Hepatocyte (in vitro differentiated cells): ENCODE measurements around the gene PRSS48. TPM values are rescaled to one million over a fixed set of nuclear protein-coding genes. Genes with fewer than 3 reads are reported as not detected.
"Not testable (repeated sequence)": the region's sequence is repeated elsewhere in the genome, so short reads cannot be mapped to it uniquely, and the experiment has no call there.

Experiments used
- DNase-seq: peaks from one replicate; pipeline ENCODE4 v3.0.0-alpha.2; 2016; ENCODE audit warnings: low spot score
- H2AFZ ChIP-seq: fragments of 200-600 bp; sonication (generic); 2 replicates; pipeline ENCODE4 v1.6.0; 2016; ENCODE audit warnings: antibody characterized with exemption, mild to moderate bottlenecking
- H3K27ac ChIP-seq: fragments of 200-600 bp; sonication (generic); 2 replicates; pipeline ENCODE4 v1.5.1; 2016; ENCODE audit warnings: mild to moderate bottlenecking
- H3K27me3 ChIP-seq: fragments of 200-600 bp; sonication (generic); 2 replicates; pipeline ENCODE4 v1.6.1; 2016
- H3K36me3 ChIP-seq: fragments of 200-600 bp; sonication (generic); replicated peaks from 2 replicates; pipeline ENCODE4 v1.5.1; 2016; ENCODE audit warnings: low read depth; ENCODE audit not compliant: insufficient read depth
- H3K4me1 ChIP-seq: fragments of 200-600 bp; sonication (generic); 2 replicates; pipeline ENCODE4 v1.5.1; 2016; ENCODE audit warnings: mild to moderate bottlenecking, moderate library complexity; ENCODE audit not compliant: insufficient read depth
- H3K4me2 ChIP-seq: fragments of 200-600 bp; sonication (generic); 2 replicates; pipeline ENCODE4 v1.6.0; 2016
- H3K4me3 ChIP-seq: fragments of 200-600 bp; sonication (generic); 2 replicates; pipeline ENCODE4 v1.5.1; 2016; ENCODE audit warnings: mild to moderate bottlenecking
- H3K79me2 ChIP-seq: fragments of 200-600 bp; sonication (generic); 2 replicates; pipeline ENCODE4 v1.6.0; 2017; ENCODE audit warnings: mild to moderate bottlenecking
- H3K9me2 ChIP-seq: fragments of 200-600 bp; sonication (generic); replicated peaks from 2 replicates; pipeline ENCODE4 v1.6.0; 2017; ENCODE audit warnings: mild to moderate bottlenecking; ENCODE audit not compliant: insufficient read depth
- H3K9me3 ChIP-seq: fragments of 200-600 bp; sonication (generic); 2 replicates; pipeline ENCODE4 v1.5.1; 2016; ENCODE audit warnings: low read depth, mild to moderate bottlenecking
- H4K20me1 ChIP-seq: fragments of 200-600 bp; sonication (generic); 2 replicates; pipeline ENCODE4 v1.6.0; 2016; ENCODE audit warnings: mild to moderate bottlenecking; ENCODE audit not compliant: insufficient read depth, poor library complexity, severe bottlenecking
- EZH2 ChIP-seq: fragments of 200-600 bp; sonication (generic); IDR thresholded peaks from 2 replicates; pipeline ENCODE4 v1.6.1; 2016; ENCODE audit warnings: antibody characterized with exemption, mild to moderate bottlenecking, borderline replicate concordance
- EZH2phosphoT487 ChIP-seq: fragments of 200-600 bp; sonication (generic); IDR thresholded peaks from one replicate; pipeline ENCODE4 v1.6.1; 2018; ENCODE audit warnings: antibody characterized with exemption, mild to moderate bottlenecking, low read depth, moderate library complexity; ENCODE audit not compliant: unreplicated experiment, severe bottlenecking
- WGBS: methylation state at CpG from one replicate; pipeline ENCODE4 v1.1.6; 2016; ENCODE audit warnings: low lambda C conversion rate; ENCODE audit errors: missing lambda C conversion rate; 5-methylcytosine and 5-hydroxymethylcytosine counted together
- polyA plus RNA-seq: library from polyadenylated mRNA; unstranded; fragments of >200 nt; fragmentation: Nextera tagmentation; extraction: Ambion mirVana; gene quantifications from 2 replicates; pipeline ENCODE4 v1.2.1, GENCODE V29; 2016
- total RNA-seq: library from RNA; depleted of rRNA; stranded (reverse); fragments of >200 nt; gene quantifications from 2 replicates; pipeline ENCODE4 v1.2.3, GENCODE V29; 2014
- TF ChIP-seq, protein P1 (sequence below): fragments of 200-600 bp; sonication (generic); IDR thresholded peaks from 2 replicates; pipeline ENCODE4 v1.5.1; 2016; ENCODE audit warnings: antibody characterized with exemption, mild to moderate bottlenecking; ENCODE audit not compliant: poor library complexity

PRSS48 gene
- total and polyA plus RNA-seq, 2 experiments from 2014 or later: 0.79 TPM; not detected in 1

- H3K27me3 ChIP-seq: no peaks in the 10 kb centered on the region
- 37% methylated on average over 2 of the region's 2 CpGs for WGBS
- no peak overlapping the region for H3K27ac ChIP-seq
- no peak overlapping the region for H2AFZ ChIP-seq
- H3K79me2 ChIP-seq: peaks cover 37% of the 10 kb centered on the region
- H3K4me3 ChIP-seq: no peak overlapping the region
- H3K36me3 ChIP-seq: peaks cover 2% of the 10 kb centered on the region
- no peaks in the 10 kb centered on the region for H3K9me2 ChIP-seq
- TF ChIP-seq EZH2phosphoT487 (no peak), EZH2 (no peak)
- TF ChIP-seq, protein P1, sequence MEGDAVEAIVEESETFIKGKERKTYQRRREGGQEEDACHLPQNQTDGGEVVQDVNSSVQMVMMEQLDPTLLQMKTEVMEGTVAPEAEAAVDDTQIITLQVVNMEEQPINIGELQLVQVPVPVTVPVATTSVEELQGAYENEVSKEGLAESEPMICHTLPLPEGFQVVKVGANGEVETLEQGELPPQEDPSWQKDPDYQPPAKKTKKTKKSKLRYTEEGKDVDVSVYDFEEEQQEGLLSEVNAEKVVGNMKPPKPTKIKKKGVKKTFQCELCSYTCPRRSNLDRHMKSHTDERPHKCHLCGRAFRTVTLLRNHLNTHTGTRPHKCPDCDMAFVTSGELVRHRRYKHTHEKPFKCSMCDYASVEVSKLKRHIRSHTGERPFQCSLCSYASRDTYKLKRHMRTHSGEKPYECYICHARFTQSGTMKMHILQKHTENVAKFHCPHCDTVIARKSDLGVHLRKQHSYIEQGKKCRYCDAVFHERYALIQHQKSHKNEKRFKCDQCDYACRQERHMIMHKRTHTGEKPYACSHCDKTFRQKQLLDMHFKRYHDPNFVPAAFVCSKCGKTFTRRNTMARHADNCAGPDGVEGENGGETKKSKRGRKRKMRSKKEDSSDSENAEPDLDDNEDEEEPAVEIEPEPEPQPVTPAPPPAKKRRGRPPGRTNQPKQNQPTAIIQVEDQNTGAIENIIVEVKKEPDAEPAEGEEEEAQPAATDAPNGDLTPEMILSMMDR: no peak
- DNase-seq: no peak
- H3K9me3 ChIP-seq: no peaks in the 10 kb centered on the region
- no peak overlapping the region for H3K4me2 ChIP-seq
- peaks cover 5% of the 10 kb centered on the region for H3K4me1 ChIP-seq
- no peaks in the 10 kb centered on the region for H4K20me1 ChIP-seq
Measured at GRCh38 chr4:151251603-151252304, 25.2 kb upstream of the PRSS48 start.

DNA sequence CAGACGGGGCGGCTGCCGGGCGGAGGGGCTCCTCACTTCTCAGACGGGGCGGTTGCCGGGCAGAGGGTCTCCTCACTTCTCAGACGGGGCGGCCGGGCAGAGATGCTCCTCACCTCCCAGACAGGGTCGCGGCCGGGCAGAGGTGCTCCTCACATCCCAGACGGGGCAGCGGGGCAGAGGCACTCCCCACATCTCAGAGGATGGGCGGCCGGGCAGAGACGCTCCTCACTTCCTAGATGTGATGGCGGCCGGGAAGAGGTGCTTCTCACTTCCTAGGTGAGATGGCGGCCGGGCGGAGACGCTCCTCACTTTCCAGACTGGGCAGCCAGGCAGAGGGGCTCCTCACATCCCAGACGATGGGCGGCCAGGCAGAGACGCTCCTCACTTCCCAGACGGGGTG lies 21.7 kb upstream of the PRSS48 start:
- not testable (repeated sequence) for H2AFZ ChIP-seq, H3K4me3 ChIP-seq, H3K27me3 ChIP-seq, H3K4me2 ChIP-seq, H3K9me3 ChIP-seq, H3K4me1 ChIP-seq, H4K20me1 ChIP-seq, H3K9me2 ChIP-seq, H3K27ac ChIP-seq, DNase-seq, H3K36me3 ChIP-seq
- peaks cover 34% of the 10 kb centered on the region for H3K79me2 ChIP-seq
- no CpG with 5 or more reads among the region's 28 CpGs for WGBS

- H3K4me3 ChIP-seq, H3K9me2 ChIP-seq, DNase-seq, H3K27me3 ChIP-seq, H2AFZ ChIP-seq, H3K9me3 ChIP-seq, H3K4me2 ChIP-seq, H3K4me1 ChIP-seq, H4K20me1 ChIP-seq, H3K36me3 ChIP-seq, H3K27ac ChIP-seq: not testable (repeated sequence)
- H3K79me2 ChIP-seq: peaks cover 34% of the 10 kb centered on the region
- 98% methylated on average over 14 of the region's 17 CpGs for WGBS
Measured at GRCh38 chr4:151255680-151256079, 21.3 kb upstream of the PRSS48 start.

- DNase-seq: no peak
- WGBS: 96% methylated on average over 2 of the region's 2 CpGs
- H3K4me3 ChIP-seq: no peak overlapping the region
- H3K27me3 ChIP-seq: no peaks in the 10 kb centered on the region
- no peaks in the 10 kb centered on the region for H3K36me3 ChIP-seq
- H3K9me3 ChIP-seq: no peaks in the 10 kb centered on the region
- TF ChIP-seq, protein P1: no peak
- no peak for TF ChIP-seq EZH2phosphoT487
- TF ChIP-seq EZH2: no peak
- no peaks in the 10 kb centered on the region for H4K20me1 ChIP-seq
- H3K9me2 ChIP-seq: no peaks in the 10 kb centered on the region
- peaks cover 38% of the 10 kb centered on the region for H3K79me2 ChIP-seq
- H3K4me1 ChIP-seq: no peaks in the 10 kb centered on the region
- no peak overlapping the region for H2AFZ ChIP-seq
- H3K4me2 ChIP-seq: no peak overlapping the region
- H3K27ac ChIP-seq: no peak overlapping the region
Measured at GRCh38 chr4:151256134-151256533, 20.8 kb upstream of the PRSS48 start.
